Measurements from ENCODE around the gene NCAPD3. TPM values are rescaled to one million over a fixed set of nuclear protein-coding genes. Genes with fewer than 3 reads are reported as not detected.

Gene NCAPD3
- total and polyA plus RNA-seq, 4 donors, result 14.1 to 35.4 (median 24.2) TPM

- TF ChIP-seq, protein P1, sequence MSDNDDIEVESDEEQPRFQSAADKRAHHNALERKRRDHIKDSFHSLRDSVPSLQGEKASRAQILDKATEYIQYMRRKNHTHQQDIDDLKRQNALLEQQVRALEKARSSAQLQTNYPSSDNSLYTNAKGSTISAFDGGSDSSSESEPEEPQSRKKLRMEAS (IDR thresholded peaks at IDR 0.05), result no peak
- TF ChIP-seq JUND (IDR thresholded peaks at IDR 0.05), result peak in 1 of 2 donors; percentile 35
- TF ChIP-seq YY1 (IDR thresholded peaks at IDR 0.05), result peak; percentile 31
- no peak for TF ChIP-seq GABPA (IDR thresholded peaks at IDR 0.05 in 1 of 2, conservative IDR thresholded peaks at IDR 0.05 in 1 of 2)
- no peak for TF ChIP-seq FOXA1 (IDR thresholded peaks at IDR 0.05)
- TF ChIP-seq, protein P2, sequence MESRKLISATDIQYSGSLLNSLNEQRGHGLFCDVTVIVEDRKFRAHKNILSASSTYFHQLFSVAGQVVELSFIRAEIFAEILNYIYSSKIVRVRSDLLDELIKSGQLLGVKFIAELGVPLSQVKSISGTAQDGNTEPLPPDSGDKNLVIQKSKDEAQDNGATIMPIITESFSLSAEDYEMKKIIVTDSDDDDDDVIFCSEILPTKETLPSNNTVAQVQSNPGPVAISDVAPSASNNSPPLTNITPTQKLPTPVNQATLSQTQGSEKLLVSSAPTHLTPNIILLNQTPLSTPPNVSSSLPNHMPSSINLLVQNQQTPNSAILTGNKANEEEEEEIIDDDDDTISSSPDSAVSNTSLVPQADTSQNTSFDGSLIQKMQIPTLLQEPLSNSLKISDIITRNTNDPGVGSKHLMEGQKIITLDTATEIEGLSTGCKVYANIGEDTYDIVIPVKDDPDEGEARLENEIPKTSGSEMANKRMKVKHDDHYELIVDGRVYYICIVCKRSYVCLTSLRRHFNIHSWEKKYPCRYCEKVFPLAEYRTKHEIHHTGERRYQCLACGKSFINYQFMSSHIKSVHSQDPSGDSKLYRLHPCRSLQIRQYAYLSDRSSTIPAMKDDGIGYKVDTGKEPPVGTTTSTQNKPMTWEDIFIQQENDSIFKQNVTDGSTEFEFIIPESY (IDR thresholded peaks at IDR 0.05), result peak; percentile 28
- TF ChIP-seq HNF4G (IDR thresholded peaks at IDR 0.05), result peak; percentile 8
- peak in 1 of 2 donors; percentile 29 for TF ChIP-seq RAD21 (IDR thresholded peaks at IDR 0.05)
- no peak for TF ChIP-seq EGR1 (IDR thresholded peaks at IDR 0.05; ENCODE audit: low read depth in 2 of 2)
- TF ChIP-seq NR2F2 (IDR thresholded peaks at IDR 0.05), result peak; percentile 31
Observed at GRCh38 chr11:134235399-134235798, 11.6 kb upstream of the NCAPD3 start (continued).

DNA sequence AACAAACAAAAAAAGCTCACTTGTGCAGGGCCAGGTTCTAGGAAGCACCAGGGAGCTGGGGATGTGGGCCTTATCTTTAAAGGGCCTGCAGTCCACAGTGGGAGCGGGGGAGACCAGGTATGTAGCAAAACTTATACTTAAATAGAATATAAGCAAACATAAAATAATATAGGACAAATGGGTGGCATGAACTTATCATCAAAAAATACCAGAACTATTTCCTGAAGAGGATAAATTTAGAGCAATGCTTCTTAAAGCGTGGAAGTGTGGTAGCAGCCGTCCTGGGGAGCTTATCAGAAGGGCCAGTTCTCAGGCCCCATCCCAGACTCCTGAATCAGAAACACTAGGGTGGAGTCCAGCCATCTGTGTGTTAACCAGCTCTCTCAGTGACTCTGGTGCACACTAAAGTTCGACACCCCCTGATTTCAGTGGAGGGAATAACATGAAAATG, 10.0 kb upstream of the NCAPD3 start:
- WGBS, result 83% methylated on average over 4 of the region's 4 CpGs
- TF ChIP-seq GABPA (IDR thresholded peaks at IDR 0.05 in 1 of 2, conservative IDR thresholded peaks at IDR 0.05 in 1 of 2) (no peak), CTCF (IDR thresholded peaks at IDR 0.05; ENCODE audit: low read depth, low read length, missing input control) (no peak), SP1 (IDR thresholded peaks at IDR 0.05) (no peak), REST (IDR thresholded peaks at IDR 0.05) (no peak), NR2F2 (IDR thresholded peaks at IDR 0.05) (no peak), FOXA1 (IDR thresholded peaks at IDR 0.05) (no peak), FOXA2 (IDR thresholded peaks at IDR 0.05) (no peak)
- TF ChIP-seq, protein P2 (IDR thresholded peaks at IDR 0.05), result no peak
- TF ChIP-seq, protein P1 (IDR thresholded peaks at IDR 0.05), result no peak
- H3K4me1 ChIP-seq (ENCODE audit: control insufficient read depth in 4 of 4, insufficient read depth in 4 of 4, low read length in 3 of 4), result peaks cover 15 to 35% (median 26%) of the 10 kb centered on the region in 4 donors
- DNase-seq (ENCODE audit: low spot score), result no peak
- no peak overlapping the region for H3K27ac ChIP-seq (ENCODE audit: low read depth in 1 of 2, low read length in 2 of 2)
- no peak overlapping the region for H3K4me3 ChIP-seq (ENCODE audit: low read depth in 1 of 3, low read length in 3 of 3)
- H3K27me3 ChIP-seq (ENCODE audit: control insufficient read depth in 4 of 4, insufficient read depth in 4 of 4, low read length in 3 of 4), result no peaks in the 10 kb centered on the region
- H3K36me3 ChIP-seq (ENCODE audit: control insufficient read depth in 4 of 4, insufficient read depth in 3 of 4, low read depth in 1 of 4, low read length in 3 of 4), result peaks cover 0 to 3% (median 1%) of the 10 kb centered on the region in 4 donors
- no peak overlapping the region for H3K9ac ChIP-seq (ENCODE audit: low read depth in 1 of 2, low read length in 2 of 2)
- H3K9me3 ChIP-seq (ENCODE audit: control insufficient read depth in 4 of 4, low read length in 3 of 4), result no peaks in the 10 kb centered on the region

All from liver (tissue), 9 donors.